RWPE2 (cell line): Measurements from ENCODE around the gene ACTG2.

Experiments
- ATAC-seq: fragments of 200-7000 bp; cut with Tn5 transposase; 3 replicates; pipeline ENCODE4 v1.9.1; 2021; ENCODE audit warnings: low read depth
- DNase-seq: peaks from one replicate; pipeline ENCODE4 v3.0.0-alpha.2; 2020; ENCODE audit warnings: low spot score
- H3K27ac ChIP-seq: fragments of 450-650 bp; 2 replicates; pipeline ENCODE4 v1.5.1; 2017; ENCODE audit warnings: mild to moderate bottlenecking; ENCODE audit not compliant: poor library complexity, severe bottlenecking
- H3K27me3 ChIP-seq: fragments of 250-450 bp; sonication (Bioruptor Pico); 2 replicates; pipeline ENCODE4 v1.5.1; 2021; ENCODE audit warnings: mild to moderate bottlenecking, moderate library complexity; ENCODE audit not compliant: insufficient read depth, poor library complexity, severe bottlenecking
- H3K36me3 ChIP-seq: fragments of 250-450 bp; sonication (Bioruptor Pico); 2 replicates; pipeline ENCODE4 v1.5.1; 2020; ENCODE audit warnings: low read depth, mild to moderate bottlenecking, moderate library complexity
- H3K4me1 ChIP-seq: fragments of 250-450 bp; sonication (Bioruptor Pico); 2 replicates; pipeline ENCODE4 v1.5.1; 2021; ENCODE audit warnings: mild to moderate bottlenecking, moderate library complexity; ENCODE audit not compliant: insufficient read depth, poor library complexity, severe bottlenecking
- H3K4me3 ChIP-seq: fragments of 250-450 bp; sonication (Bioruptor Pico); 2 replicates; pipeline ENCODE4 v1.5.1; 2021; ENCODE audit warnings: mild to moderate bottlenecking, moderate library complexity; ENCODE audit not compliant: severe bottlenecking
- H3K9me3 ChIP-seq: fragments of 250-450 bp; sonication (Bioruptor Pico); 2 replicates; pipeline ENCODE4 v1.5.1; 2021; ENCODE audit warnings: mild to moderate bottlenecking, moderate library complexity; ENCODE audit not compliant: severe bottlenecking
- TF ChIP-seq, protein P1 (sequence below): fragments of 450-650 bp; IDR thresholded peaks from one replicate; pipeline ENCODE4 v1.5.1; 2017; ENCODE audit warnings: mild to moderate bottlenecking, moderate library complexity; ENCODE audit not compliant: poor library complexity, severe bottlenecking

Gene ACTG2

GRCh38 chr2:73888388-73888787 lies 4.4 kb upstream of the ACTG2 start:
- H3K4me3 ChIP-seq = no peak overlapping the region
- H3K36me3 ChIP-seq = no peaks in the 10 kb centered on the region
- H3K4me1 ChIP-seq = peaks cover 4% of the 10 kb centered on the region
- H3K27ac ChIP-seq = no peak overlapping the region
- H3K9me3 ChIP-seq = no peaks in the 10 kb centered on the region
- TF ChIP-seq, protein P1, sequence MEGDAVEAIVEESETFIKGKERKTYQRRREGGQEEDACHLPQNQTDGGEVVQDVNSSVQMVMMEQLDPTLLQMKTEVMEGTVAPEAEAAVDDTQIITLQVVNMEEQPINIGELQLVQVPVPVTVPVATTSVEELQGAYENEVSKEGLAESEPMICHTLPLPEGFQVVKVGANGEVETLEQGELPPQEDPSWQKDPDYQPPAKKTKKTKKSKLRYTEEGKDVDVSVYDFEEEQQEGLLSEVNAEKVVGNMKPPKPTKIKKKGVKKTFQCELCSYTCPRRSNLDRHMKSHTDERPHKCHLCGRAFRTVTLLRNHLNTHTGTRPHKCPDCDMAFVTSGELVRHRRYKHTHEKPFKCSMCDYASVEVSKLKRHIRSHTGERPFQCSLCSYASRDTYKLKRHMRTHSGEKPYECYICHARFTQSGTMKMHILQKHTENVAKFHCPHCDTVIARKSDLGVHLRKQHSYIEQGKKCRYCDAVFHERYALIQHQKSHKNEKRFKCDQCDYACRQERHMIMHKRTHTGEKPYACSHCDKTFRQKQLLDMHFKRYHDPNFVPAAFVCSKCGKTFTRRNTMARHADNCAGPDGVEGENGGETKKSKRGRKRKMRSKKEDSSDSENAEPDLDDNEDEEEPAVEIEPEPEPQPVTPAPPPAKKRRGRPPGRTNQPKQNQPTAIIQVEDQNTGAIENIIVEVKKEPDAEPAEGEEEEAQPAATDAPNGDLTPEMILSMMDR = no peak
- DNase-seq (no peak), ATAC-seq (no peak)
- no peaks in the 10 kb centered on the region for H3K27me3 ChIP-seq

DNA sequence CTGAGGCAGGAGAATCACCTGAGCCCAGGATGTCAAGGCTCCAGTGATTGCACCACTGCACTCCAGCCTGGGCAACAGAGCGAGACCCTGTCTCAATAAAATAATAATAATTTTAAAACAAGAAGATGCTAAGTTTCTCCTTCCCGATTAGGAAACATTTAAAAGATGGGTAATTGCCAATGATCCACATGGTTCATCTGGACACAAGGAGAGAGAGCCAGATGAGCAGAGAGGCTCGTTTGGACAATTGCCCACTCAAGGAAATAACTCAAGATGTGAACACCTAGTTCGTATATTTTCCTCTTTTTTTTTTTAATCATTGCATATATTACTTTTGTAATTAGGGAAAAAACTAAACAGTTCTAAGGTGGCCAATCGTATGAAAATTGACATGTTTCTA lies 3.6 kb upstream of the ACTG2 start:
- DNase-seq (no peak), ATAC-seq (no peak)
- Histone ChIP-seq H3K27ac (no peak overlapping the region), H3K27me3 (no peaks in the 10 kb centered on the region), H3K4me1 (peaks cover 4% of the 10 kb centered on the region), H3K9me3 (no peaks in the 10 kb centered on the region), H3K36me3 (no peaks in the 10 kb centered on the region), H3K4me3 (no peak overlapping the region)
- TF ChIP-seq, protein P1 = no peak

DNA sequence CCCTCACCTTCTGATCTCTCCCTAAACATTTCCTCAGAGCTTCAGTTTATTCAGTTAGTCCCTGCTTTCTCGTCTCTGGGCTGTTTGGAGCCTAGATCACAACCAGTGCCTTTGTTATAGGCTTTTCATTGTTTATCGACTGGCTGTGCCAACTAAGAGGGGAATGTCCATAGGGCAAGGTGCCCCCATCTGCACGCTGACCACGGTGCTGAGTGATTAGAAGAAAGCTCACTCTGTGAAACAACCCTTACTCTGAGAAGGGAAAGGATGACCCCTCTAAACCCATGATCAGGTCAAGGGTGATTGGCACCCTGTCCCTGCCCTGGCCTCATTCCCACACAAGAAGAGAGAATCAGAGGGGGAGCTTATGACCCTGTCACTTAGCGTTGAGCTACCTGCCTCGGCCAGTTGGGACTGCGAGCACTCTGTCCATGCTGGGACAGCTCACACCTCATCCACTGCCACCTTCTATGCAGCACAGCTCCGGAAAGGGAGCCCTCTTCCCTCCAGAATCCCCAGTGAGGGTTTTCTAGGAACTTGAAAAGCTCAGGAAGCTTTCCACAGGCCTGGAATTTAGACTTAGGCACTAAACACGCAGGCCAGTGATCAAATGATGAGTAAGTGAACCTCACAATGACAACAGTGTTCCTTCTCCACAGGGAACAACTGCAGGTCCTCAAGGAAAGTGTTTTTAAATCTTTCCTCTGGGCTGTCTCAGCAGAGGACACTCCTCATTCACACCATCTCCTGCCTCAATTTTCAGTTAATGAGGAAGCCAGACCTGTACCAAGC lies 2.3 kb upstream of the ACTG2 start:
- no peak for ATAC-seq
- Histone ChIP-seq H3K36me3 (no peaks in the 10 kb centered on the region), H3K9me3 (no peaks in the 10 kb centered on the region), H3K4me1 (peaks cover 4% of the 10 kb centered on the region), H3K27me3 (no peaks in the 10 kb centered on the region), H3K4me3 (no peak overlapping the region), H3K27ac (no peak overlapping the region)
- TF ChIP-seq, protein P1 = no peak
- DNase-seq = no peak

DNA sequence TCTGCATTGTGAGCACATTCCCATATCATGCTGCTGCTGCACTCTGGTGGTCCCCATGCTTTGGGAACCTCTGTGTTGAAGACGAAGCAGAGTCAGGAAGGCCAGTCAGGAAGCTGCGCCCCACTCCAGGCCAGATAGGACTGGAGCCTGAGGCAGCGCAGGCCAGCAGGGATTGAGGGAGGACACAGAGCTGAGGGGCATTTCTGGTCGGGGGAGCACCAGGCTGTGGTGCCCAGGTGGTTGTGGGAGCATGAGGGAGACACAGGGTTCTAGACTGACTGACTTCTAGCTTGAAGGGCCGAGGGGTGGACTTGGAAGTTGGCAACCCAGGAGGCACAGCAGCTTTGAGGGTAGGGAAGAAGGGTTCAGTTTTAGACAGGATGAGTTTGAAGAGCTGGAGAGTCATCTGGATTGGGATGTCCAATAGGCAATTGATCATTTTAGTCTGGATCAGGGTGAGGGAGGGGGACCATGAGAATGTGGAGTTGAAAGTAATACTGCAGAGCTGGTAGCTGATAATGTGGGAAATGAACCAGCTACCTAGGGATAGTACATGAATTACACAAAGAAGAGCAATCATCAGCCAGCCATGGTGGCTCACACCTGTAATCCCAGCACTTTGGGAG lies 1.4 kb upstream of the ACTG2 start:
- ATAC-seq (no peak), DNase-seq (no peak)
- Histone ChIP-seq H3K4me1 (peaks cover 4% of the 10 kb centered on the region), H3K27me3 (no peaks in the 10 kb centered on the region), H3K27ac (no peak overlapping the region), H3K36me3 (no peaks in the 10 kb centered on the region), H3K4me3 (no peak overlapping the region), H3K9me3 (no peaks in the 10 kb centered on the region)
- TF ChIP-seq, protein P1 = no peak
